ENCODE measurements around the gene S100A8.

GRCh38 chr1:153395136-153395685 lies 4.3 kb upstream of the S100A8 start:
- TF ChIP-seq CTCF (IDR thresholded peaks at IDR 0.05) (no peak), POLR2A (IDR thresholded peaks at IDR 0.05) (no peak)
